IMR-90 (cell line): ENCODE measurements around the gene GGTLC2. TPM values are rescaled to one million over a fixed set of nuclear protein-coding genes. Genes with fewer than 3 reads are reported as not detected.
"Not testable (repeated sequence)": the region's sequence is repeated elsewhere in the genome, so short reads cannot be mapped to it uniquely, and the experiment has no call there.

Source experiments
- ATAC-seq: fragments of 200-7000 bp; cut with Tn5 transposase; 2 replicates; pipeline ENCODE4 v1.9.1; 2020; ENCODE audit warnings: low read depth, mild to moderate bottlenecking, moderate library complexity
- BruUV-seq: library from RNA; stranded (reverse); fragments of 400-500 nt; replicated peaks from 2 replicates; lab custom pipeline; 2021; lab: Mats Ljungman, UMichigan
- CTCF ChIA-PET: fragments of 300-600 bp; formaldehyde crosslinking; extraction: SDS; loops from one replicate; lab custom pipeline; 2021; ENCODE audit warnings: antibody characterized with exemption; lab: Yijun Ruan, JAX
- POLR2A ChIA-PET: fragments of 300-600 bp; sonication (Branson Sonifier 250); formaldehyde crosslinking; loops from one replicate; lab custom pipeline; 2022; ENCODE audit warnings: antibody characterized with exemption; ENCODE audit not compliant: unreplicated experiment; lab: Charles Lee
- DNase-seq: peaks from one replicate; pipeline ENCODE4 v3.0.0; 2013
- H2AFZ ChIP-seq: replicated peaks from 2 replicates; pipeline ENCODE3; 2013; ENCODE audit warnings: low read length, mild to moderate bottlenecking; ENCODE audit not compliant: poor library complexity
- H2AK5ac ChIP-seq: 2 replicates; pipeline ENCODE4 v1.6.1; 2013; ENCODE audit warnings: low read depth, low read length, inconsistent platforms
- H2AK9ac ChIP-seq: replicated peaks from 2 replicates; pipeline ENCODE3; 2013; ENCODE audit warnings: mild to moderate bottlenecking, low read depth, low read length, moderate library complexity; ENCODE audit not compliant: poor library complexity
- H2BK120ac ChIP-seq: 2 replicates; pipeline ENCODE4 v1.6.1; 2013; ENCODE audit warnings: low read depth, low read length, inconsistent platforms
- H2BK15ac ChIP-seq: 3 replicates; pipeline ENCODE4 v1.6.1; 2013; ENCODE audit warnings: low read depth, low read length, inconsistent platforms
- H2BK20ac ChIP-seq: 2 replicates; pipeline ENCODE4 v1.6.1; 2013; ENCODE audit warnings: low read depth, mild to moderate bottlenecking, inconsistent platforms, low read length, moderate library complexity
- H2BK5ac ChIP-seq: 2 replicates; pipeline ENCODE4 v1.6.1; 2013; ENCODE audit warnings: mild to moderate bottlenecking, low read depth, low read length, inconsistent platforms; ENCODE audit not compliant: poor library complexity, severe bottlenecking
- H3K14ac ChIP-seq: replicated peaks from 2 replicates; pipeline ENCODE4 v1.6.1; 2013; ENCODE audit warnings: low read depth, low read length, inconsistent platforms
- H3K18ac ChIP-seq: 2 replicates; pipeline ENCODE4 v1.6.1; 2013; ENCODE audit warnings: low read depth, low read length, control low read depth
- H3K23ac ChIP-seq: 2 replicates; pipeline ENCODE4 v1.6.1; 2013; ENCODE audit warnings: low read depth, low read length, inconsistent platforms
- H3K27ac ChIP-seq: 2 replicates; pipeline ENCODE4 v1.5.1; 2013; ENCODE audit warnings: mild to moderate bottlenecking, control low read depth, low read length; ENCODE audit not compliant: insufficient read depth
- H3K27me3 ChIP-seq: 2 replicates; pipeline ENCODE4 v1.6.1; 2013; ENCODE audit warnings: low read length; ENCODE audit not compliant: control insufficient read depth, insufficient read depth
- H3K36me3 ChIP-seq: 2 replicates; pipeline ENCODE4 v1.6.1; 2013; ENCODE audit warnings: low read length, mixed read lengths; ENCODE audit not compliant: control insufficient read depth, insufficient read depth
- H3K4ac ChIP-seq: 2 replicates; pipeline ENCODE4 v1.6.1; 2013; ENCODE audit warnings: low read depth, low read length, inconsistent platforms
- H3K4me1 ChIP-seq: 2 replicates; pipeline ENCODE4 v1.6.1; 2013; ENCODE audit warnings: low read length, mixed read lengths; ENCODE audit not compliant: control insufficient read depth, insufficient read depth
- H3K4me2 ChIP-seq: 2 replicates; pipeline ENCODE4 v1.6.1; 2013; ENCODE audit warnings: low read depth, mild to moderate bottlenecking, control low read depth, low read length, moderate library complexity
- H3K4me3 ChIP-seq: 2 replicates; pipeline ENCODE4 v1.5.1; 2013; ENCODE audit warnings: low read depth, mild to moderate bottlenecking, control low read depth, low read length, moderate library complexity; ENCODE audit not compliant: insufficient read depth
- H3K56ac ChIP-seq: 2 replicates; pipeline ENCODE4 v1.6.1; 2013; ENCODE audit warnings: low read length, inconsistent platforms; ENCODE audit not compliant: insufficient read depth; ENCODE audit errors: extremely low read depth
- H3K79me1 ChIP-seq, 2 experiments: 2 replicates each; pipeline ENCODE4 v1.6.1; 2013; ENCODE audit warnings: low read length in 2 of 2, inconsistent platforms in 1 of 2, low read depth in 1 of 2
- H3K9ac ChIP-seq: 2 replicates; pipeline ENCODE4 v1.6.1; 2013; ENCODE audit warnings: low read depth, low read length, control low read depth
- H3K9me1 ChIP-seq: 2 replicates; pipeline ENCODE4 v1.6.1; 2013; ENCODE audit warnings: low read length, inconsistent platforms; ENCODE audit not compliant: insufficient read depth
- H3K9me3 ChIP-seq: 2 replicates; pipeline ENCODE4 v1.6.1; 2013; ENCODE audit warnings: low read length; ENCODE audit not compliant: control insufficient read depth, insufficient read depth
- H4K20me1 ChIP-seq: 2 replicates; pipeline ENCODE4 v1.6.1; 2013; ENCODE audit warnings: low read length, inconsistent platforms; ENCODE audit not compliant: insufficient read depth
- H4K5ac ChIP-seq: 2 replicates; pipeline ENCODE4 v1.6.1; 2013; ENCODE audit warnings: mild to moderate bottlenecking, low read depth, low read length, control low read depth
- H4K8ac ChIP-seq, 2 experiments: 2 replicates each; pipeline ENCODE4 v1.6.1; 2013; ENCODE audit warnings: low read depth in 2 of 2, low read length in 2 of 2, control low read depth in 1 of 2, inconsistent platforms in 1 of 2
- H4K91ac ChIP-seq: 2 replicates; pipeline ENCODE4 v1.6.1; 2013; ENCODE audit warnings: low read depth, low read length, inconsistent platforms; ENCODE audit not compliant: insufficient read depth
- WGBS, 2 experiments: methylation state at CpG; one replicate each; pipeline versions ENCODE4 v1.1.5 to v1.1.7; 2013; ENCODE audit warnings: missing lambda C conversion rate in 2 of 2; ENCODE audit not compliant: insufficient read length in 1 of 2; ENCODE audit errors: extremely low coverage in 2 of 2; 5-methylcytosine and 5-hydroxymethylcytosine counted together
- dilution Hi-C: fragments of 300-500 bp; cut with HindIII; formaldehyde crosslinking; loops from one replicate; pipeline ENCODE4 v1.14.3; 2018; ENCODE audit warnings: low sequenced_read_pairs; ENCODE audit not compliant: unreplicated experiment
- in situ Hi-C: fragments of 300-500 bp; cut with MboI; formaldehyde crosslinking; loops from 3 replicates; pipeline ENCODE4 v1.14.3; 2019; ENCODE audit warnings: low sequenced_read_pairs, inconsistent platforms, mixed read lengths
- intact Hi-C: fragments of 100-400 bp; cut with micrococcal nuclease; formaldehyde crosslinking; loops from 2 replicates; pipeline ENCODE4 v1.10.0; 2022
- polyA plus RNA-seq, 3 experiments: library from polyadenylated mRNA; depleted of rRNA; stranded (reverse); fragments of >200 nt; gene quantifications; 2 replicates each; pipeline ENCODE4 v1.2.3, GENCODE V29; 2012; ENCODE audit warnings: low replicate concordance in 1 of 3
- total RNA-seq: library from RNA; depleted of rRNA; stranded (reverse); fragments of >200 nt; gene quantifications from 2 replicates; pipeline ENCODE4 v1.2.3, GENCODE V29; 2012

GGTLC2 gene
- total and polyA plus RNA-seq, 2 of the 4 experiments (the other 2 are of a cell fraction): 0.09 TPM; not detected in 1

DNA sequence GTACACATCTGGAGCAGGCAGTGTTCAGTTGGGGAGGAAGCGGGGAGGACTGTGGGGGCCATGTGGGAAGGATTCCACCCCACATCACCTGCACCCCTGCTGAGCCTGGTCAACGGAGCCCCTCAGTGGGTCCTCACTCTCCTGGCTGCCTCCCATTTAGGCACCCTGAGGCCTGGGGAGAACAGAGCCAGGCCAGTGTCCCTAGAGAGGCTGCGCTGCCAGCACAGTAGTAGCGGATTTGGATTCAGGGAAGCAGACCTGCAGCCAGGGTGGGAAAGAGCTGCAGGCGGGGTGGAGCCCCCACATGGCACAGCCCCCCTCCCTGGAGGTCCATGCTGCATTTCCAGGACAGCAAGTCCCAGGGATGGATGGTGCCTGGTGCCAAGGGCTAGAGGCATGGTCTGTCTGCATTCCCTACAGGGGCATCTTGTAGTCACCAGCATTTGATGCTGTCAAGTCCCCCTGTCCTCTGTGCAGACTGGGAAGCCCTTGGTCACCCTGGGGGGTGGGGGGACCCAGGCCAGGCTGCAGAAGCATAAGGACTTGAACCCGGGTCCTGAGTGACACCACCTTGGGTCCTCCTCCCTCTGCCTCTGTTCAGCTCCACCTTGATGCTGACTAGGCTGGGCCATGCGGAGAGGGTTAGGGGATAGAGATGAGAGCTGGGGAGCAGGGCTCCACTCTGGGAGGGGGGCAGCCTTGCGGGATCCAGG, 6.5 kb downstream of the GGTLC2 start:
- H3K9me3 ChIP-seq, H4K91ac ChIP-seq, ATAC-seq, H2AFZ ChIP-seq, POLR2A ChIA-PET, H2BK5ac ChIP-seq, DNase-seq, H3K4me2 ChIP-seq, H3K9me1 ChIP-seq, H4K20me1 ChIP-seq, dilution Hi-C loops, H4K5ac ChIP-seq, H3K18ac ChIP-seq, in situ Hi-C loops, H3K36me3 ChIP-seq, H3K27me3 ChIP-seq, intact Hi-C loops, H3K4me3 ChIP-seq, H3K9ac ChIP-seq, H2BK120ac ChIP-seq, BruUV-seq, H3K23ac ChIP-seq, H3K14ac ChIP-seq, H4K8ac ChIP-seq, H2AK5ac ChIP-seq, H3K56ac ChIP-seq, H2BK20ac ChIP-seq, H2AK9ac ChIP-seq, H3K4ac ChIP-seq, CTCF ChIA-PET, H3K27ac ChIP-seq, H2BK15ac ChIP-seq, H3K4me1 ChIP-seq, H3K79me1 ChIP-seq: not testable (repeated sequence)
- no CpG with 5 or more reads among the region's 8 CpGs for WGBS, 2 experiments

GRCh38 chr22:22651593-22651992, 7.2 kb downstream of the GGTLC2 start:
- intact Hi-C loops, H2BK5ac ChIP-seq: not testable (repeated sequence)

More at GRCh38 chr22:22651593-22651992, 7.2 kb downstream of the GGTLC2 start:
- H3K18ac ChIP-seq, H3K36me3 ChIP-seq, H2BK120ac ChIP-seq, dilution Hi-C loops, POLR2A ChIA-PET, H4K8ac ChIP-seq, H3K4me2 ChIP-seq, H2AK5ac ChIP-seq, H3K23ac ChIP-seq, H3K27ac ChIP-seq, H3K9ac ChIP-seq, H3K27me3 ChIP-seq, BruUV-seq, H4K20me1 ChIP-seq, H3K4me1 ChIP-seq, H3K4ac ChIP-seq, ATAC-seq, H3K9me3 ChIP-seq, H4K5ac ChIP-seq, in situ Hi-C loops, H2AFZ ChIP-seq, H3K14ac ChIP-seq, H3K79me1 ChIP-seq, CTCF ChIA-PET, H3K9me1 ChIP-seq, H4K91ac ChIP-seq, H3K56ac ChIP-seq, H2BK20ac ChIP-seq, H2AK9ac ChIP-seq, H3K4me3 ChIP-seq, H2BK15ac ChIP-seq: not testable (repeated sequence)
- peak; percentile 61 for DNase-seq
- WGBS, 2 experiments: no CpG with 5 or more reads among the region's 10 CpGs
